Esophagus mucosa (tissue), 1 donor: Measurements from ENCODE around the gene SLC25A21. TPM values are rescaled to one million over a fixed set of nuclear protein-coding genes. Genes with fewer than 3 reads are reported as not detected.
"Not testable (repeated sequence)": the region's sequence is repeated elsewhere in the genome, so short reads cannot be mapped to it uniquely, and the experiment has no call there.

ENCODE experiments used
- ATAC-seq: fragments of 200-7000 bp; cut with Tn5 transposase; one replicate; pipeline ENCODE4 v1.9.1; 2020
- total RNA-seq: library from RNA; stranded (reverse); gene quantifications from one replicate; pipeline ENCODE4 v1.2.4, GENCODE V29; 2023
- donor health status: DM: yes; HTN: yes; CAD: no.

Gene SLC25A21
- total RNA-seq, 1 donor from 2014 or later: 0.80 TPM

GRCh38 chr14:36751106-36751505 lies 421.3 kb downstream of the SLC25A21 start:
- peak; percentile 93 for ATAC-seq

GRCh38 chr14:36750244-36750643 lies 422.2 kb downstream of the SLC25A21 start:
- ATAC-seq: peak; percentile 86

GRCh38 chr14:36748610-36749213 lies 423.7 kb downstream of the SLC25A21 start:
- ATAC-seq: no peak

- peak; percentile 22 for ATAC-seq
Observed at GRCh38 chr14:36747411-36748184, 424.8 kb downstream of the SLC25A21 start.

GRCh38 chr14:36746872-36747271 lies 425.5 kb downstream of the SLC25A21 start:
- no peak for ATAC-seq

- ATAC-seq: no peak
Observed at GRCh38 chr14:36741858-36742257, 430.5 kb downstream of the SLC25A21 start.

GRCh38 chr14:36738269-36738668 lies 434.1 kb downstream of the SLC25A21 start:
- peak; percentile 54 for ATAC-seq

- no peak for ATAC-seq
Observed at GRCh38 chr14:36726128-36726527, 446.3 kb downstream of the SLC25A21 start.

GRCh38 chr14:36724162-36724561 lies 448.2 kb downstream of the SLC25A21 start:
- ATAC-seq: no peak

GRCh38 chr14:36723530-36723929 lies 448.9 kb downstream of the SLC25A21 start:
- no peak for ATAC-seq

- ATAC-seq: no peak
Observed at GRCh38 chr14:36721877-36722276, 450.5 kb downstream of the SLC25A21 start.

GRCh38 chr14:36720657-36721056 lies 451.7 kb downstream of the SLC25A21 start:
- no peak for ATAC-seq

GRCh38 chr14:36719823-36720222 lies 452.6 kb downstream of the SLC25A21 start:
- no peak for ATAC-seq

- ATAC-seq: no peak
Observed at GRCh38 chr14:36718216-36718615, 454.2 kb downstream of the SLC25A21 start.

GRCh38 chr14:36717363-36717762 lies 455.0 kb downstream of the SLC25A21 start:
- ATAC-seq: peak; percentile 22

- peak; percentile 92 for ATAC-seq
Observed at GRCh38 chr14:36716614-36717184, 455.7 kb downstream of the SLC25A21 start.

- no peak for ATAC-seq
Observed at GRCh38 chr14:36713960-36714703, 458.3 kb downstream of the SLC25A21 start.

- ATAC-seq: no peak
Observed at GRCh38 chr14:36707570-36707969, 464.8 kb downstream of the SLC25A21 start.

- no peak for ATAC-seq
Observed at GRCh38 chr14:36702474-36702873, 469.9 kb downstream of the SLC25A21 start.

- ATAC-seq: no peak
Observed at GRCh38 chr14:36701132-36701531, 471.3 kb downstream of the SLC25A21 start.

GRCh38 chr14:36700651-36701050 lies 471.8 kb downstream of the SLC25A21 start:
- ATAC-seq: no peak

- not testable (repeated sequence) for ATAC-seq
Observed at GRCh38 chr14:36699420-36699819, 473.0 kb downstream of the SLC25A21 start.
